Measurements from ENCODE around the gene FZD7.
A peak's percentile ranks its signal among the peaks of the same experiment; 100 is the strongest.

DNA sequence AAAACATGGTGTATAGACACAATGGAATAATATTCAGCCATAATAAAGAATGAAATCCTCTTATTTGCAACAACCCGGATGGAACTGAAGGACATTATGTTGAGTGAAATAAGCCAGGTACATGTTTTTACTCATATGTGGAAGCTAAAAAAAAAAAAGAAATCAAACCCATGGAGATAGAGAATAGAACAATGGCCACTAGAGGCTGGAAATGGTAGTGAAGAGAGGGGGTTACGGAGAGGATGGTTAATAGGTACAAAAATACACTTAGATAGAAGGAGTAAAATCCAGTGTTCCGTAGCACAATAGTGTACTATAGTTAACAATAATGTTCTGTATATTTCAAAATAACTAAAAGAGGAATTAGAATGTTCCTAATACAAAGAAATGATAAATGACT lies 26.6 kb downstream of the FZD7 start:
- TF ChIP-seq CTCF (IDR thresholded peaks at IDR 0.05) (peak in 3 of 4 donors; percentile 4 to 24 (median 11)), POLR2A (IDR thresholded peaks at IDR 0.05) (no peak)

Measured in right lobe of liver (tissue), 4 donors.